KMS-11 (cell line): Measurements from ENCODE around the gene CACNA1I.

Experiments
- H2AFZ ChIP-seq: fragments of 200-600 bp; sonication (generic); 2 replicates; pipeline ENCODE4 v1.6.1; 2016; ENCODE audit warnings: antibody characterized with exemption, mixed run types, low read depth
- H3K27ac ChIP-seq: fragments of 200-600 bp; sonication (generic); 2 replicates; pipeline ENCODE4 v1.6.1; 2016; ENCODE audit warnings: mild to moderate bottlenecking, mixed run types
- H3K27me3 ChIP-seq: fragments of 200-600 bp; sonication (generic); 2 replicates; pipeline ENCODE4 v1.6.1; 2017; ENCODE audit warnings: mild to moderate bottlenecking, low read depth, mixed run types, moderate library complexity; ENCODE audit not compliant: insufficient read depth
- H3K36me3 ChIP-seq: fragments of 200-600 bp; sonication (generic); 2 replicates; pipeline ENCODE4 v1.6.1; 2017; ENCODE audit warnings: mild to moderate bottlenecking, mixed run types; ENCODE audit not compliant: insufficient read depth
- H3K4me1 ChIP-seq: fragments of 200-600 bp; sonication (generic); 2 replicates; pipeline ENCODE4 v1.6.1; 2016; ENCODE audit warnings: mild to moderate bottlenecking, low read depth, mixed run types; ENCODE audit not compliant: poor library complexity, severe bottlenecking
- H3K4me2 ChIP-seq: fragments of 200-600 bp; sonication (generic); 2 replicates; pipeline ENCODE4 v1.7.0; 2016; ENCODE audit warnings: mild to moderate bottlenecking, mixed run types
- H3K4me3 ChIP-seq: fragments of 200-600 bp; sonication (generic); IDR thresholded peaks from 2 replicates; pipeline ENCODE4 v1.6.1; 2017; ENCODE audit warnings: low read depth, low read length, mixed read lengths; ENCODE audit not compliant: insufficient read depth
- H3K79me2 ChIP-seq: fragments of 200-600 bp; sonication (generic); 2 replicates; pipeline ENCODE4 v1.6.1; 2016; ENCODE audit warnings: low read depth, mixed run types; ENCODE audit not compliant: insufficient read depth
- H3K9ac ChIP-seq: fragments of 200-600 bp; sonication (generic); 2 replicates; pipeline ENCODE4 v1.6.1; 2016; ENCODE audit warnings: mild to moderate bottlenecking, mixed run types
- H4K20me1 ChIP-seq: fragments of 200-600 bp; sonication (generic); 2 replicates; pipeline ENCODE4 v1.6.1; 2016; ENCODE audit warnings: mild to moderate bottlenecking, mixed run types; ENCODE audit not compliant: insufficient read depth
- TF ChIP-seq, protein P1 (sequence below): fragments of 200-600 bp; sonication (generic); conservative IDR thresholded peaks from 2 replicates; pipeline ENCODE4 v1.6.1; 2017; ENCODE audit warnings: low read depth, mild to moderate bottlenecking, antibody characterized with exemption, low read length, moderate library complexity, mixed read lengths

Gene CACNA1I

DNA sequence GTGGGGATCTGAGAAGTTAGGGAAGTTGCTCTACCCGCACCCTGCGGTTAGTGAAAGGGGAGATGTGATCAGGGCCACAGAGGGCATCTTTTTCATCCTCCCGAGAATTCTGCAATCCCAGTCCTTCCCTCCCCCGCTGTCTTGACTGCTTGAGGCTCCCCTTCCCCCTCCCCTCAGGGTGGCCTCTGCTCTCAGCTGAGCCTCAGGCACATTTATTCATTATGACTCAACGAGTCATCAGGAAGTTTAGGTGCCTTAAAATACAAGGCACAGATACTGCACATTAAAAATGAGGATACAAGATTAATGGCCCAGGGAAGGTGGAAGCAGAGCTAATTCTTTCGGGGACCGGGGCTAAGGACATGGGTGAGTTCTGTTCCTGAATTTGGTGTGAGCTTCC, 104.0 kb downstream of the CACNA1I start:
- Histone ChIP-seq H2AFZ (no peak overlapping the region), H4K20me1 (no peaks in the 10 kb centered on the region), H3K9ac (no peak overlapping the region), H3K79me2 (no peaks in the 10 kb centered on the region), H3K27me3 (peaks cover 66% of the 10 kb centered on the region; the same call in 1 of the 2 replicates), H3K4me2 (no peak overlapping the region), H3K36me3 (no peaks in the 10 kb centered on the region), H3K4me1 (no peaks in the 10 kb centered on the region), H3K27ac (no peak overlapping the region), H3K4me3 (no peak overlapping the region)
- TF ChIP-seq, protein P1, sequence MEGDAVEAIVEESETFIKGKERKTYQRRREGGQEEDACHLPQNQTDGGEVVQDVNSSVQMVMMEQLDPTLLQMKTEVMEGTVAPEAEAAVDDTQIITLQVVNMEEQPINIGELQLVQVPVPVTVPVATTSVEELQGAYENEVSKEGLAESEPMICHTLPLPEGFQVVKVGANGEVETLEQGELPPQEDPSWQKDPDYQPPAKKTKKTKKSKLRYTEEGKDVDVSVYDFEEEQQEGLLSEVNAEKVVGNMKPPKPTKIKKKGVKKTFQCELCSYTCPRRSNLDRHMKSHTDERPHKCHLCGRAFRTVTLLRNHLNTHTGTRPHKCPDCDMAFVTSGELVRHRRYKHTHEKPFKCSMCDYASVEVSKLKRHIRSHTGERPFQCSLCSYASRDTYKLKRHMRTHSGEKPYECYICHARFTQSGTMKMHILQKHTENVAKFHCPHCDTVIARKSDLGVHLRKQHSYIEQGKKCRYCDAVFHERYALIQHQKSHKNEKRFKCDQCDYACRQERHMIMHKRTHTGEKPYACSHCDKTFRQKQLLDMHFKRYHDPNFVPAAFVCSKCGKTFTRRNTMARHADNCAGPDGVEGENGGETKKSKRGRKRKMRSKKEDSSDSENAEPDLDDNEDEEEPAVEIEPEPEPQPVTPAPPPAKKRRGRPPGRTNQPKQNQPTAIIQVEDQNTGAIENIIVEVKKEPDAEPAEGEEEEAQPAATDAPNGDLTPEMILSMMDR: no peak

DNA sequence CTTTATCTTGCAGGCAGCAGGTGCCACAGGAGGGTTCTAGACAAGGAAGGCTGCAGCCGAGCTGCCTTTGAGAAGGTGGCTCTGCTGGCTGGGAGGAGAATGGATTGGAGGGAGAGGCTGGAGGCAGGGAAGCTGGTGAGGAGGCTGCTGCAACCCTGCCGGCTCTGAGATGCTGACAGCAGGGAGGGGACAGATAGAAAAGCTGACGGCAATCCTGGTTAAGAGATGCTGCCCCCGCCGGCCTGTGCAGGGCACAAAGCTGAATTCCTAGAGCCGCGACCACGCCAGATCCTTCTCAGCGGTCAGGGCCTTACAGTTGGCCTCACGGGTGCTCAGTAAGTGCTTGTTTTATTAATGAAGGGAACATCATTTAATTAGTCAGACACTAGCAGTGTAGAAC, 105.4 kb downstream of the CACNA1I start:
- no peak overlapping the region for H2AFZ ChIP-seq
- no peak overlapping the region for H3K4me2 ChIP-seq
- no peak overlapping the region for H3K4me3 ChIP-seq
- H3K27ac ChIP-seq: no peak overlapping the region
- H3K36me3 ChIP-seq: no peaks in the 10 kb centered on the region
- no peaks in the 10 kb centered on the region for H3K79me2 ChIP-seq
- H4K20me1 ChIP-seq: no peaks in the 10 kb centered on the region
- peaks cover 66% of the 10 kb centered on the region for H3K27me3 ChIP-seq
- no peak overlapping the region for H3K9ac ChIP-seq
- TF ChIP-seq, protein P1: no peak
- no peaks in the 10 kb centered on the region for H3K4me1 ChIP-seq

DNA sequence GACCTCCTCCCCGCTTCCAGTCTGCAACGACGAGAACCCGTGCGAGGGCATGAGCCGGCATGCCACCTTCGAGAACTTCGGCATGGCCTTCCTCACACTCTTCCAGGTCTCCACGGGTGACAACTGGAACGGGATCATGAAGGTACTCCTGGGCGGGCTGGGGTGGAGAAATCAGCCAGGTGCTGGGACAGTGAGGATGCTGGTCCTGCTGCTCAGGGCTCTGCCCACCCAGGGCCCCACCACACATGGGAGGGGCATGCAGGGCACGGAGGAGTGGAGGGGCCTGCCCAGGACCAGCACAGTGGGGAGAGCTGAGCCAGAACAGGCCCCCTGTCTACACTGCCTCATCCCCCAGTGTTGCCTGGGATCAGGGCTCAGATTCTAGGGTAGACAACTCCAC, 107.4 kb downstream of the CACNA1I start:
- no peak overlapping the region for H3K4me2 ChIP-seq

DNA sequence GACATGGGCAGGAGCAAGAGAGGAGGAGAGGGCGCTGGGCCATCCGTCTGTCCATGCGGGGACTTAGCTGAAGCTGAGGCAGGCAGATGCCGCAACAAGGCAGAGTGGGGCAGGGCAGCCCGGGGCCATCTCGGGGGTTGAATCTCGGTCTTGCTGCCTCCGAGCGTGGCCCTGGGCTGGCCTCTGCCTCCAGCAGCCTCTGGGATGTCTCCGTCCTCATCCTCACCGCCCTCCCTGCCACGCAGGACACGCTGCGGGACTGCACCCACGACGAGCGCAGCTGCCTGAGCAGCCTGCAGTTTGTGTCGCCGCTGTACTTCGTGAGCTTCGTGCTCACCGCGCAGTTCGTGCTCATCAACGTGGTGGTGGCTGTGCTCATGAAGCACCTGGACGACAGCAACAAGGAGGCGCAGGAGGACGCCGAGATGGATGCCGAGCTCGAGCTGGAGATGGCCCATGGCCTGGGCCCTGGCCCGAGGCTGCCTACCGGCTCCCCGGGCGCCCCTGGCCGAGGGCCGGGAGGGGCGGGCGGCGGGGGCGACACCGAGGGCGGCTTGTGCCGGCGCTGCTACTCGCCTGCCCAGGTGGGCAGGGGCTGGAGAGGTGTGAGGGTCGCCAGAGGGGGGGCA, 108.4 kb downstream of the CACNA1I start:
- H3K27ac ChIP-seq: no peak overlapping the region
- TF ChIP-seq, protein P1: no peak
- H3K9ac ChIP-seq: no peak overlapping the region
- H3K4me2 ChIP-seq: no peak overlapping the region
- peaks cover 64% of the 10 kb centered on the region for H3K27me3 ChIP-seq
- no peaks in the 10 kb centered on the region for H3K79me2 ChIP-seq
- H3K4me1 ChIP-seq: no peaks in the 10 kb centered on the region
- no peak overlapping the region for H2AFZ ChIP-seq
- no peak overlapping the region for H3K4me3 ChIP-seq
- H3K36me3 ChIP-seq: no peaks in the 10 kb centered on the region
- no peaks in the 10 kb centered on the region for H4K20me1 ChIP-seq

More for the DNA sequence above, 107.4 kb downstream of the CACNA1I start:
- Histone ChIP-seq H3K36me3 (no peaks in the 10 kb centered on the region), H2AFZ (no peak overlapping the region), H3K27ac (no peak overlapping the region), H3K4me1 (no peaks in the 10 kb centered on the region), H4K20me1 (no peaks in the 10 kb centered on the region), H3K9ac (no peak overlapping the region), H3K4me3 (no peak overlapping the region), H3K27me3 (peaks cover 64% of the 10 kb centered on the region), H3K79me2 (no peaks in the 10 kb centered on the region)
- TF ChIP-seq, protein P1: no peak
